Measurements from ENCODE around the gene MAGEA11. TPM values are rescaled to one million over a fixed set of nuclear protein-coding genes. Genes with fewer than 3 reads are reported as not detected.
"Not testable (repeated sequence)": the region's sequence is repeated elsewhere in the genome, so short reads cannot be mapped to it uniquely, and the experiment has no call there.

MAGEA11 gene
- total RNA-seq, 2 experiments from 2014 or later = not detected

DNA sequence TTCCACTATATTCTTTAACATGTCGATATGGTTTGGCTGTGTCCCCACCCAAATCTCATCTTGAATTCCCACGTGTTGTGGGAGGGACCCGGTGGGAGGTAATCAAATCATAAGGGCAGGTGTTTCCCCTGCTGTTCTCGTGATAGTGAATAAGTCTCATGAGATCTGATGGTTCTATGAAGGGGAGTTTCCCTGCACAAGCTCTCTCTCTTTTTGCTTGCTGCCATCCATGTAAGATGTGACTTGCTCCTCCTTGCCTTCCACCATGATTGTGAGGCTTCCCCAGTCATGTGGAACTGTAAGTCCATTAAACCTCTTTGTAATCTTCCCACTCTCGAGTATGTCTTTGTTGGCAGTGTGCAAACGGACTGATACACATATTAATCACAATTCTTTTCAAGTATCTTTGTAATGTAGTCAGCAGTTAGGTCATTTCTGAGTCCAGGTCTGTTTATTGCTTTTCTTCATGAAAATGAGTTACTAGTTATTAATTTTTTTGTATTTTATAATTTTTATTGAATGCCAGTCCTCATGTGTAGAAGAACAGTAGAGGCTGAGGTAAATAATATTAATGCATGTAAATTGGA, 19.1 kb upstream of the MAGEA11 start:
- H3K36me3 Mint-ChIP-seq (ENCODE audit: low read depth); H3K9me3 Mint-ChIP-seq (ENCODE audit: insufficient read depth); ATAC-seq; H3K27ac Mint-ChIP-seq; H3K27me3 Mint-ChIP-seq (ENCODE audit: low read depth); DNase-seq; POLR2A ChIA-PET; CTCF ChIA-PET; H3K4me3 Mint-ChIP-seq; H3K4me1 Mint-ChIP-seq (ENCODE audit: low read depth): not testable (repeated sequence)

- H3K9me3 Mint-ChIP-seq (ENCODE audit: insufficient read depth) = no peaks in the 10 kb centered on the region
- no peak overlapping the region for H3K27ac Mint-ChIP-seq
- POLR2A ChIA-PET = no interaction called here
- H3K4me3 Mint-ChIP-seq = no peak overlapping the region
- DNase-seq (no peak), ATAC-seq (no peak)
- no peaks in the 10 kb centered on the region for H3K27me3 Mint-ChIP-seq (ENCODE audit: low read depth)
- H3K36me3 Mint-ChIP-seq (ENCODE audit: low read depth) = no peaks in the 10 kb centered on the region
- H3K4me1 Mint-ChIP-seq (ENCODE audit: low read depth) = no peaks in the 10 kb centered on the region
- CTCF ChIA-PET = no interaction called here
Observed at GRCh38 chrX:149699761-149700160, 12.1 kb upstream of the MAGEA11 start.

GRCh38 chrX:149704664-149705063, 7.2 kb upstream of the MAGEA11 start:
- H3K36me3 Mint-ChIP-seq (ENCODE audit: low read depth) = no peaks in the 10 kb centered on the region

GRCh38 chrX:149707147-149707901, 4.5 kb upstream of the MAGEA11 start:
- ATAC-seq (no peak), DNase-seq (no peak)
- ChIA-PET POLR2A (no interaction called here), CTCF (no interaction called here)
- H3K27ac Mint-ChIP-seq = no peak overlapping the region
- no peaks in the 10 kb centered on the region for H3K36me3 Mint-ChIP-seq (ENCODE audit: low read depth)
- H3K4me1 Mint-ChIP-seq (ENCODE audit: low read depth) = no peaks in the 10 kb centered on the region
- H3K9me3 Mint-ChIP-seq (ENCODE audit: insufficient read depth) = no peaks in the 10 kb centered on the region
- H3K4me3 Mint-ChIP-seq = no peak overlapping the region
- no peaks in the 10 kb centered on the region for H3K27me3 Mint-ChIP-seq (ENCODE audit: low read depth)

More at GRCh38 chrX:149704664-149705063, 7.2 kb upstream of the MAGEA11 start:
- no peak for DNase-seq
- no peaks in the 10 kb centered on the region for H3K9me3 Mint-ChIP-seq (ENCODE audit: insufficient read depth)
- ATAC-seq = no peak
- no peaks in the 10 kb centered on the region for H3K27me3 Mint-ChIP-seq (ENCODE audit: low read depth)
- H3K4me3 Mint-ChIP-seq = no peak overlapping the region
- POLR2A ChIA-PET = no interaction called here
- no peak overlapping the region for H3K27ac Mint-ChIP-seq
- CTCF ChIA-PET = no interaction called here
- H3K4me1 Mint-ChIP-seq (ENCODE audit: low read depth) = no peaks in the 10 kb centered on the region

DNA sequence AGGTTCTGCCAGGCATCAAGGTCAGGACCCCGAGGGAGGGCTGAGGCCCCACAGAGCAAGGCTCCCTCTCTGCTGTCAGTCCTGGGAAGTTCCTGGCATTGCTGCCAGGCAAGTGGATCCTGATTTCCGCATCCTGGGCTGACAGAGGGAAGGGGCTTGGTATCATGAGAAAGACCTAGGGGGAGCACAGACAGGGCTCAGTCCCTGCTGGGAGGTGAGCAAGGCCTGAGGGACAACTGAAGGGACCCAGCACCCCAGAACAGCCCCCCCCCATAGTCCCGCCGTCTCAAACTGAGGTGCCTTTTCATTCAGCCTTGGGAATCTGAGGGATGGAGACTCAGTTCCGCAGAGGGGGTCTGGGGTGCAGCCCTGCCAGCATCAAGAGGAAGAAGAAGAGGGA, 971 bp downstream of the MAGEA11 start:
- DNase-seq (no peak), ATAC-seq (no peak)
- Mint-ChIP-seq H3K9me3 (ENCODE audit: insufficient read depth) (no peaks in the 10 kb centered on the region), H3K36me3 (ENCODE audit: low read depth) (no peaks in the 10 kb centered on the region), H3K4me3 (no peak overlapping the region), H3K27me3 (ENCODE audit: low read depth) (no peaks in the 10 kb centered on the region), H3K4me1 (ENCODE audit: low read depth) (no peaks in the 10 kb centered on the region), H3K27ac (no peak overlapping the region)
- CTCF ChIA-PET = no interaction called here
- POLR2A ChIA-PET = no interaction called here

GRCh38 chrX:149713279-149714050, 1.6 kb downstream of the MAGEA11 start:
- no peaks in the 10 kb centered on the region for H3K27me3 Mint-ChIP-seq (ENCODE audit: low read depth)
- ATAC-seq = no peak
- CTCF ChIA-PET = no interaction called here
- H3K9me3 Mint-ChIP-seq (ENCODE audit: insufficient read depth) = no peaks in the 10 kb centered on the region
- no peak overlapping the region for H3K27ac Mint-ChIP-seq
- H3K4me3 Mint-ChIP-seq = no peak overlapping the region
- POLR2A ChIA-PET = no interaction called here
- no peaks in the 10 kb centered on the region for H3K36me3 Mint-ChIP-seq (ENCODE audit: low read depth)
- H3K4me1 Mint-ChIP-seq (ENCODE audit: low read depth) = no peaks in the 10 kb centered on the region
- DNase-seq = no peak

- CTCF ChIA-PET = no interaction called here
- ATAC-seq (no peak), DNase-seq (no peak)
- H3K27ac Mint-ChIP-seq = no peak overlapping the region
- POLR2A ChIA-PET = no interaction called here
- H3K36me3 Mint-ChIP-seq (ENCODE audit: low read depth) = no peaks in the 10 kb centered on the region
- H3K9me3 Mint-ChIP-seq (ENCODE audit: insufficient read depth) = no peaks in the 10 kb centered on the region
- no peaks in the 10 kb centered on the region for H3K4me1 Mint-ChIP-seq (ENCODE audit: low read depth)
- no peaks in the 10 kb centered on the region for H3K27me3 Mint-ChIP-seq (ENCODE audit: low read depth)
- no peak overlapping the region for H3K4me3 Mint-ChIP-seq
Observed at GRCh38 chrX:149715468-149715867, 3.6 kb downstream of the MAGEA11 start.

DNA sequence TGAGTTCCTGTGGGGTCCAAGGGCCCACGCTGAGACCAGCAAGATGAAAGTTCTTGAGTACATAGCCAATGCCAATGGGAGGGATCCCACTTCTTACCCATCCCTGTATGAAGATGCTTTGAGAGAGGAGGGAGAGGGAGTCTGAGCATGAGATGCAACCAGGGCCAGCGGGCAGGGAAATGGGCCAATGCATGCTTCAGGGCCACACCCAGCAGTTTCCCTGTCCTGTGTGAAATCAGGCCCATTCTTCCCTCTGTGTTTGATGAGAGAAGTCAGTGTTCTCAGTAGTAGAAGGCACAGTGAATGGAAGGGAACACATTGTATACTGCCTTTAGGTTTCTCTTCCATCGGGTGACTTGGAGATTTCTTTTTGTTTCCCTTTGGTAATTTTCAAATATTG, 4.8 kb downstream of the MAGEA11 start:
- ATAC-seq (no peak), DNase-seq (no peak)
- ChIA-PET POLR2A (no interaction called here), CTCF (no interaction called here)
- Mint-ChIP-seq H3K4me1 (ENCODE audit: low read depth) (no peaks in the 10 kb centered on the region), H3K36me3 (ENCODE audit: low read depth) (no peaks in the 10 kb centered on the region), H3K27me3 (ENCODE audit: low read depth) (no peaks in the 10 kb centered on the region), H3K4me3 (no peak overlapping the region), H3K27ac (no peak overlapping the region), H3K9me3 (ENCODE audit: insufficient read depth) (no peaks in the 10 kb centered on the region)

- POLR2A ChIA-PET = no interaction called here
- ATAC-seq (no peak), DNase-seq (no peak)
- Mint-ChIP-seq H3K4me3 (no peak overlapping the region), H3K27ac (no peak overlapping the region), H3K27me3 (ENCODE audit: low read depth) (no peaks in the 10 kb centered on the region), H3K4me1 (ENCODE audit: low read depth) (no peaks in the 10 kb centered on the region), H3K9me3 (ENCODE audit: insufficient read depth) (no peaks in the 10 kb centered on the region), H3K36me3 (ENCODE audit: low read depth) (no peaks in the 10 kb centered on the region)
- CTCF ChIA-PET = no interaction called here
Observed at GRCh38 chrX:149717803-149718202, 5.9 kb downstream of the MAGEA11 start.

GRCh38 chrX:149718757-149719156, 6.9 kb downstream of the MAGEA11 start:
- no peaks in the 10 kb centered on the region for H3K36me3 Mint-ChIP-seq (ENCODE audit: low read depth)
- H3K4me3 Mint-ChIP-seq = no peak overlapping the region
- CTCF ChIA-PET = no interaction called here
- H3K27me3 Mint-ChIP-seq (ENCODE audit: low read depth) = no peaks in the 10 kb centered on the region
- no peaks in the 10 kb centered on the region for H3K9me3 Mint-ChIP-seq (ENCODE audit: insufficient read depth)
- H3K4me1 Mint-ChIP-seq (ENCODE audit: low read depth) = no peaks in the 10 kb centered on the region
- no peak for ATAC-seq
- DNase-seq = no peak
- POLR2A ChIA-PET = no interaction called here
- H3K27ac Mint-ChIP-seq = no peak overlapping the region

DNA sequence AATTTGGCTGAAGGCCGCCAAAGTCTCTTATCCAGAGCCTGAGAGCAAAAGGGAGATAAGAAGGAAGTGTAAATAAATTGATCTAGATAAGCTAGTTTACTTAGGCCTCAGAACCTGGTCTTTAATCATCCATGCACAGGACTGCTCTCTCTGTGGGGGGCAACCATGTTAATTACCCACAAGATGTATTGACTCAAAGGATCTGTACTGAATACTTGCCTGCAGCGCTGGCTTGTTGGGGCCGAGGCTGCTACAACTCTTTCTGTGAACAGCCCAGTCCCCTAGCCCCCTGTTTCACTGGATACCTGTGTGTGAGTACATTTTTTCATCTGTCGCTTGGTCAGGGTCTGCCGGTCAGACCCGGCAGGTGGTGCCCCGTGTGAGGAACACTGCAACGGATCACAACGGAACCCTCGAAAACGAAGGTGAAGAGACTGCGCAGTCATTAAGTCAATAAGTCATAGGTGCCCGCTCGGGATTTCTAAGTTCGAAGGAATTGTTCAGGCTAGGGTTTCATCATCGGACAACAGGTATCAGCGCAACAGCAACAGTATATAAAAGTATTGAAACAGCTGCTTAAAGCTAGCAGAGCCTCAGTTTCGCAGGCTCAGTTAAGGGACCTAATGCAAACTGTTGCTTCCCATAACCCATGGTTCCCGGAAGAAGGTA, 8.3 kb downstream of the MAGEA11 start:
- H3K27ac Mint-ChIP-seq = no peak overlapping the region
- no peaks in the 10 kb centered on the region for H3K4me1 Mint-ChIP-seq (ENCODE audit: low read depth)
- H3K4me3 Mint-ChIP-seq = no peak overlapping the region
- ChIA-PET POLR2A (no interaction called here), CTCF (no interaction called here)
- H3K36me3 Mint-ChIP-seq (ENCODE audit: low read depth) = no peaks in the 10 kb centered on the region
- H3K27me3 Mint-ChIP-seq (ENCODE audit: low read depth) = no peaks in the 10 kb centered on the region
- ATAC-seq = no peak
- no peaks in the 10 kb centered on the region for H3K9me3 Mint-ChIP-seq (ENCODE audit: insufficient read depth)
- no peak for DNase-seq

DNA sequence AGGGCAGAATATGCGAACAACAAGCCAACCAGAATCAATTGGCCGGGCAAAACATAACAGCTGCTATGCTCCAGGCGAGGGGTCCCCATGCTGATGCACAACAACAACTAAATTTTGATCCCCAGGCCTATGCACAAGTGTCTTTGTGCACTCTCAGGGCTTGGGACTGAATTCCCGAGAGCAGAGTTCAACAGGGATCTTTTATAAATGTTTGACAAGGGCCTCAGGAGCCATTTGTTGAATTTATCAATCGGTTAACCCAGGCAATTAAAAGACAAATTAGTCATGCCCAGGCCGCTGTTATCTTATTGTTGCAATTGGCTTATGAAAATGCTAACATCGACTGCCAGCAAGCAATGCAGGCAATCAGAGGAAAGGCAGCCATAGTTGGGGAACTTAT, 9.4 kb downstream of the MAGEA11 start:
- H3K4me1 Mint-ChIP-seq (ENCODE audit: low read depth); POLR2A ChIA-PET; CTCF ChIA-PET; DNase-seq; H3K27me3 Mint-ChIP-seq (ENCODE audit: low read depth); H3K4me3 Mint-ChIP-seq; H3K36me3 Mint-ChIP-seq (ENCODE audit: low read depth); ATAC-seq; H3K9me3 Mint-ChIP-seq (ENCODE audit: insufficient read depth); H3K27ac Mint-ChIP-seq: not testable (repeated sequence)

Data from activated CD8-positive, alpha-beta T cell treated with anti-CD3 and anti-CD28 coated beads, Interleukin-2, amount 10 ng/mL, durations not matched to agents 7 days and 5 days (primary cell).